GM18868 (cell line): Measurements from ENCODE around the gene KIF24.
"Not testable (repeated sequence)": the region's sequence is repeated elsewhere in the genome, so short reads cannot be mapped to it uniquely, and the experiment has no call there.

Experiments used
- ATAC-seq: cut with Tn5 transposase; IDR thresholded peaks from one replicate; pipeline ENCODE4 v1.9.1; 2021; ENCODE audit warnings: mild to moderate bottlenecking, moderate library complexity; ENCODE audit not compliant: unreplicated experiment

The KIF24 gene, protein sequence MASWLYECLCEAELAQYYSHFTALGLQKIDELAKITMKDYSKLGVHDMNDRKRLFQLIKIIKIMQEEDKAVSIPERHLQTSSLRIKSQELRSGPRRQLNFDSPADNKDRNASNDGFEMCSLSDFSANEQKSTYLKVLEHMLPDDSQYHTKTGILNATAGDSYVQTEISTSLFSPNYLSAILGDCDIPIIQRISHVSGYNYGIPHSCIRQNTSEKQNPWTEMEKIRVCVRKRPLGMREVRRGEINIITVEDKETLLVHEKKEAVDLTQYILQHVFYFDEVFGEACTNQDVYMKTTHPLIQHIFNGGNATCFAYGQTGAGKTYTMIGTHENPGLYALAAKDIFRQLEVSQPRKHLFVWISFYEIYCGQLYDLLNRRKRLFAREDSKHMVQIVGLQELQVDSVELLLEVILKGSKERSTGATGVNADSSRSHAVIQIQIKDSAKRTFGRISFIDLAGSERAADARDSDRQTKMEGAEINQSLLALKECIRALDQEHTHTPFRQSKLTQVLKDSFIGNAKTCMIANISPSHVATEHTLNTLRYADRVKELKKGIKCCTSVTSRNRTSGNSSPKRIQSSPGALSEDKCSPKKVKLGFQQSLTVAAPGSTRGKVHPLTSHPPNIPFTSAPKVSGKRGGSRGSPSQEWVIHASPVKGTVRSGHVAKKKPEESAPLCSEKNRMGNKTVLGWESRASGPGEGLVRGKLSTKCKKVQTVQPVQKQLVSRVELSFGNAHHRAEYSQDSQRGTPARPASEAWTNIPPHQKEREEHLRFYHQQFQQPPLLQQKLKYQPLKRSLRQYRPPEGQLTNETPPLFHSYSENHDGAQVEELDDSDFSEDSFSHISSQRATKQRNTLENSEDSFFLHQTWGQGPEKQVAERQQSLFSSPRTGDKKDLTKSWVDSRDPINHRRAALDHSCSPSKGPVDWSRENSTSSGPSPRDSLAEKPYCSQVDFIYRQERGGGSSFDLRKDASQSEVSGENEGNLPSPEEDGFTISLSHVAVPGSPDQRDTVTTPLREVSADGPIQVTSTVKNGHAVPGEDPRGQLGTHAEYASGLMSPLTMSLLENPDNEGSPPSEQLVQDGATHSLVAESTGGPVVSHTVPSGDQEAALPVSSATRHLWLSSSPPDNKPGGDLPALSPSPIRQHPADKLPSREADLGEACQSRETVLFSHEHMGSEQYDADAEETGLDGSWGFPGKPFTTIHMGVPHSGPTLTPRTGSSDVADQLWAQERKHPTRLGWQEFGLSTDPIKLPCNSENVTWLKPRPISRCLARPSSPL (N-terminal part only)

DNA sequence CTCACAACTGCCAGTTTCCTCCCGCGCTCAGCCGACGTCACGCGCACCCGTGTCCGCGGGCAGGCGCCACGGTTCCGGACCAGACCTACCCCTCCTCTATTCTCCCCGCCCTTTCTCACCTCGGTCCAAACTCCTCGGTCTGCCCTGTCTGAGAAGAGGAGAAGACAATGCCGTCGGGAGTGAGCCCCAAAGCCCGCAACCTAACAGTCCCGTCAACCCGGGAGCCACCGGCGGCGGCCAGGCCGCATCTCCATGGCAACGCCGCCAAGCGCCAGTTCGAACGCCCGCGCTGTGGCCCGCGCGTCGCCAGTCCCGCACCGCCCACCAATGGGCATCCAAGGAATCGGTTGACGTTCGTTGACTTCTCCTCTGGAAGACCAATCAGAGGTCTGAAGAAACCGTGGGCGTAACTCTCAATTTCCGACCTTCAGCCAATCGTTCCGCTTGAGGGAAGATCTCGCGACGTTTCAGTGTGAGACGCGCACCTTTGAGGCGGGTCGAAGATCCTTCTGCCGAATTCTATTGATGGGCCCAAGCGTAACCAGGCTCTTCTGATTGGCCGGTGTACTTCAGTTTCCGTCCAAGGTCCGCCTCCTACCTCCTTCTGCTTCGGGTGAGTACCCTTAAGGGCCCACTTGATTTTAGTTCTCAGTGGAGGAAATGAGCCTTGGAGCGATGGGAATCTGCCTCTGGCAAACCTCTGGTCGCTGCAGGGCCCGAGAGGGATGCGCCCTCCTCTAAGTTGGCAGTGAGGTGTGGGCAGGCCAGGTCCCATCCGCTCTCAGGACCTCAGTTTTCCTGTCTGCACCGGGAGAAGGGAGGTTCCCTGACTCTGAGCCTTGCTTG lies at the start of gene KIF24, which contains the start of gene NUDT2:
KIF24 (minus strand) TSS at position 282 of the 846 bp plus-strand sequence. CDS start 17,922 bp downstream, outside the sequence.
NUDT2 (plus strand) TSS at position 583 of the 846 bp plus-strand sequence. CDS start 9,471 bp downstream, outside the sequence.
- peak; percentile 93 for ATAC-seq

DNA sequence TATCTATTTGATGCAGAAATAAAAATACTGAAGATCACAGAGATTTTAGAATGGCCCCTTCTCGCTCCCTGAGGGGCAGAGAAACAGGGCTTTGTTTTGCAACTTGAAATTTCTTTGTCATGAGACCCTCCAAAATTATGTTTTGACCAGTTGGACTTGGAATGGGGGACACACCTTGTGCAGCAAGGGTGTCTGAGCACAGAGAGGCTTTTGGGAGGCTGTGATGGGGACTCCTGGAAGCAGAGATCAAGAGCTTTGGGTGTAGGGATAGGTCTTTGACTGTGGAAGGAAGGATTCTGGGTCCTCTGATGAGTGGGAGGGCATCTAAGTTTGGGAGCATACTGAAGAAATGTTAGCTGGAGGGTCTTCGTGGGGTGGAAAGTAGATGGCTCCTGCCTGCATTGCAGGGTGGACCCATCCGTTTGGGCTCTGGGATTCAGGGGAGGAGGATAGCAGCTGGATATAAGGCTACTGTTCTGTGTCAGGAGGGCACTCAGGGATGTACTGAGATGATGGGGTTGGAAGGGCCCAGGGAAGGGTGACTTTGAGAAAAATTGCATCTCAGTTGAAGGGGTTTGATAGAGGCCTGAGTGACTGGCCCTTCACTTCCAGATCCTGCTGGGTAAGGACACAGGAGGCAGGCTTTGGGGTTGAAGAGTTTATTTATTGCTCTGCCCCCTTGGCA lies 49.5 kb upstream of the KIF24 start:
- ATAC-seq: no peak

DNA sequence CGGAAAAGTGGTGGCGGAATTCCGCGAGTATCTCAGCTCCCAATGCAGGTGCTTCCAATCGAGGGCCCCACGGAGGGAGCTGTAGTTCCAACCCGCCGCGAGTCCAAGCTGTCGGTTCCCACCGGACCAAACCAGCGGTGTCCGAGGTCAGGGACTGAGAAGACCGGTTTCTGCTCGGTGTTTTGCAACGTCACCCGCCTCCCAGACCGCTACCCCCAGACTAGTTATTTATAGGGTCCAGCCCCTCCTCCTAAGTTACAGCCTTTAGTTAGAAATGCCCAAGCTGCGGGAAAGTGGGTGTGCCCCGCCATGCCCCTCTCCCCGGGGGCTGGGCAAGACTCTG lies 48.3 kb upstream of the KIF24 start:
- no peak for ATAC-seq

DNA sequence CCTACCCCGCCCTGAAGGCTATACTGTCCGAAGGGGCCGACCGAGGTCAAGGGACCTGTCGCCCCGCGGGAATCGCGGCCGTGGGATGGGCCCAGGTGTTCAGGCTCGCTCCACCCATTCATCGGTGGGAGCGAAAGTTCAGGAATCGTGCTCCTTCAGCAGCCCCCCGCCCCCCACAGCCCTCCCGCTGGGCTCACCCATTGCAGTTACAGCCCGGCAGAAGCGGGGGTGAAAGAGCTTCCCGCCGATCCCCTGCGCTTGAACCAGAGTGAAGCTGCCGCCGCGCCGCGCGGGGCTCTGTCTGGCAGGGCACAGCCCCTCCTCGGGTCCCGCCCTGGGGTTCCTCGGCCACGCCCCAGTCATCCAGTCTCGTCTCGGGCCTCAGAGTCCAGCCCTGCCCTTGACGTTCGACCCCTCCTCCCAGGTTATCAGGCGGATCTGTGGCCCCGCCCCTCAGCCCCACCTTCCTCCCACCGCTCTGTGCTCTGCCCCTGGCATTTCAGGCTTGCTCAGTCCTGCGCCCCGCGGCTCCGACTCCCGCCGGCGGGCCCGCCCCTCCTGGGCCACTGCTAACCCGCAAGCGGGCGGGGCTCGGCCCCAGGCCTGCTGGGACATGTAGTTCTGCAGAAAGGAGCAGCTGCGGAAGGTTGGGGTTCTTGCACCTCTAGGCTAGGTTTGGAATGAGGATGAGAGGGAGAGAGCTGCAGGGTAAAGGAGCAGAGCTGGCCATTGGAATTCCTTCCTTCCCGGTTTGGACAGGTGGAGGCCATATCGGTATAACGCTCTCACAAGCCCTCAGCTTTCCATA lies 47.7 kb upstream of the KIF24 start, which contains the start of gene MYORG:
MYORG (minus strand) TSS at position 303 of the 808 bp plus-strand sequence. CDS start 3,955 bp downstream, outside the sequence.
- peak; percentile 88 for ATAC-seq

DNA sequence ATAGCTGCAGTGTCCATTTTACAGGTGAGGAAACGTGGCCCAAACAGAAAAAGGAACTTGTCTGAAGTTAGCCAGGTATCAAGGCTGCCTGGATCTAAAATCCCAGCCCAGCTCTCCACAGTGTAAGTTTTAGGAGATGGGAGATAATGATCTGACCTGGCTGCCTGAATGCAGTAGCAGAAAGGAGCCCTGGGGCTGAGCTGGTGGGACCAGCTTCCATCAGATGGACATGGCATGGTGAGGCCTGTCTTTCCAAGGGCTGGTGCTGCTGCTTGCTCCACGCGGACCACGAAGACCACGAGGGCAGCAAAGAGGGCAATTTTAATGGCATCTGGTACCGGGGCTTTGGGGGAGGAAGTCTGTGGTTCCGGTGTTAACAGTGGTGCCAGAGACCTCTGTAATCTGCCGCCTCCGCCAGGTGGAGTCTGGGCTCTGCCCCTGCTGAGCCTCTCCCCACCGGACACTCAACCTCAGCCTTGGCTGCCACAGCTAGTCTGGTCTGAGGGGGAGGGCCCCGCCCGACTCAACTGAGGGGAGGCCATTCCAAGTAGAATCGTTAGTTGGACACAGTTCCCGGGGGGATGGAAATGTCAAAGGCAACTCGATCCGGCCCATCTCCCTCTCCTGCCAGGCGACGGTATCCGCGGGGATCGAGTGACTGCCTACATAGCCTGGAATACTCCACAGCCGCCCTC lies 47.0 kb upstream of the KIF24 start:
- no peak for ATAC-seq

DNA sequence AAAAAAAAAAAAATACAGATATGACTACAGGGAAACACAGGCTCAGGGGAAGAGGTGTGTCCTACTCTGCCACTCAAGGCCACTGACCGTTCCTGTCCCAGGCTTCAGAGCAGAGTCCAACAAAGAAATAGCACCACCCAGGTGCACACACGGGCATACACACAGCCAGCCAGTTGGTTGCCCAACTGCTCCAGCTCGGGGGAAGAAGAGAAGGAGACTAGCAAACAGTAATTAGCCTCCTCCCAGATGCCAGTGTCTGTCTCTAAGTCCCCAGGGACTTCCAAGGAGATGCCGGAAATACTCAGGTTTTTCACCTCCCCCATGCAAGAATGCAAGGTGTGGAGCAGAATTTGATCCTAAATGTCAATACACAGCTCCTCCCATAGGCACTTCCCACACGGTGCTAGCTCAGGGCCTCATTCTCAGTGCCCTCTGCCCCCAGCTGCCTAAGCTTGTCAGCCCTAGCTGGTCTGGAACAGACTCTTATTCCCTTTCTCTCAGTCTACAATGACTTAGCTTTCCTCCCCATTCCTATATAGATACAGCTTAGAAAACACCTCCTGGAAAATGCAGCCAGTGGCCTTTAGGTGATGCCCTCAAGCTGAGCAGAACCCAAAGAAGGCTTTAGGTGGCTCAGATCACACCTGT lies 46.0 kb upstream of the KIF24 start:
- no peak for ATAC-seq

DNA sequence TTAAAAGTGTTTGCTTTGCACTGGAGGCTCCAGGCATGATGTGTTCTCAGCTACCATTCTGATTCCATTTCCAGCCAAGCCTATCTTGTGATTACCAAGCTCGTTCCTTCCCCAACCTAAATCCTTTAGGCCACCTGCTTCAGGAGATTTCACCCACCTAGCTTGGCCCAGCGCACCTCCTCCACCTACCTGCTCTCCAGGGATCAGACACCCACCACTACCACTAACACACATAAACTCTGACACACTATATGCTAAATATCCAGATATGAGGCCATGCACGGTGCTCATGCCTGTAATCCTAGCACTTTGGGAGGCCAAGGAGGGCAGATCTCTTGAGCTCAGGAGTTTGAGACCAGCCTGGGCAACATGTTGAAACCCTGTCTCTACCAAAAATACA lies 45.3 kb upstream of the KIF24 start:
- ATAC-seq: no peak

DNA sequence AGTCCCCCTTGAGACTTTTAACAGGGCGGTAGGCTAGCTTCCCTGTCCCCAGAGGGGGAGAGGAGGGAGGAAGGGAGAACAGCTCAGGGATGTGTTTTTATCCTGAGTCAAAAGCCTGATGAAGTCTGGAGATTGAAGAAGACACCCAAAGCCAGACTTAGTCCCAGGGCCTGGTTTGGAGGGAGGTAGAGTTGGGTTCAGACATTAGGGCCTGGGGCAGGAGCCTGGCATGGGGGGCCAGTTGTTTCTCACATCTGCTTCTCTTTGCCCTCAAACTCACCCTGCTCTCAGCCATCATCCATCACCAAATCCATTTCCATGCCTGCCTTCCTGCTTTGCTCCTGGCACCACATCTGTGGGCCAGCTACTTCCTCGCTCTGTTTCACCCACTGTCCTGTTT lies 44.7 kb upstream of the KIF24 start:
- ATAC-seq: no peak

DNA sequence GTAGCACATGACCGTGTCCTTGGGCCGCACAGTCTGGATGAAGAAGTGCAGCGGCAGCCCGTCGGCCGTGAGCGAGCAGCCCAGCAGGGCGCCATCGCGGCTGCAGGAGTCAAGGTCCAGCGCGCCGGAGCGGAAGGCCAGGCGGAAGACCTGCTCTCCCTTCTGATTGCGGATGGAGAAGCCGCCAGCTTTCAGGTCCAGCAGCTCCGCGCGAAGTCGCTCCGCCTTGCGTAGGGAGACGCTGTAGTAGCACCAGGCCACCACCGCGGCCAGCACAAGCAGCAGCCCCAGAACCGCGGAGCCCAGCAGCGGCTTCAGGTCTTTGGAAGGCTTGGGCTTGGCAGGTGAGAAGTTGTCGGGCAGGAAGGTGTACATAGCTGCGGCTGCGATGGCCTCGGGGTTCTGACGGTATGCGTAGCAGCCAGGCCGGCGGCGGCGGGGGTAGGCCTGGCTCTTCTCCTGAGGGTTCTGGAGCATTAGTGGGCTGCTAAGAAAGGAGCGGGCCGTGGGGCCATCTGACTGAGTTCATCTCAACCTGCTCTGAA lies 43.5 kb upstream of the KIF24 start:
- no peak for ATAC-seq

DNA sequence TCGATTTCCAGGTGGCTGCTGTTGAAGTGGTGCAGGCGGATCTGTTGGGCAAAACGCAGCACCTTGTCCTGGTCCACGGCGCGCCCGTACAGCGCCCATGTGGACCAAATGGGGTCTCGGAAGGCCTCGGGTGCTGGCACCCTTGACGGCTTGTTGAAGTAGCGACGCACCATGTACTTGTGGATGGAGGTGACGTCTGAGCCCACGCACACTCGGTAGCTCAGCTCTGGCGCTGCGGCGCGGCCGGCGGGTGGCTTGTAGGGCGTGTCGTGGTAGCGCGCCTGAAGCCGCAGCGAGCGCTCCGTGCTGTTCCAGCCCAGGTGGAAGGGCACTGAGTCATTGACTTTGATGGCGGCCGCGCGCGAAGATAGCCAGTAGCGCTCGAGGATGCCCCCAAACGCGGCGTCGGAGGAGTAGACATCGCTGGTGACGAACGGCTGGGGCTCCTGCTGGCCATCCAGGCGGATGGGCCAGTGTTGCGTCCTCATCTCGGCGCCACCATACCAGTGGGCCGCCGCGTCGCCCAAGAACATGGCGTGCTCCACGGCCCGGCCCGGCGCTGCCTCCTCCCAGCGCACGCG lies 42.9 kb upstream of the KIF24 start:
- ATAC-seq: no peak

DNA sequence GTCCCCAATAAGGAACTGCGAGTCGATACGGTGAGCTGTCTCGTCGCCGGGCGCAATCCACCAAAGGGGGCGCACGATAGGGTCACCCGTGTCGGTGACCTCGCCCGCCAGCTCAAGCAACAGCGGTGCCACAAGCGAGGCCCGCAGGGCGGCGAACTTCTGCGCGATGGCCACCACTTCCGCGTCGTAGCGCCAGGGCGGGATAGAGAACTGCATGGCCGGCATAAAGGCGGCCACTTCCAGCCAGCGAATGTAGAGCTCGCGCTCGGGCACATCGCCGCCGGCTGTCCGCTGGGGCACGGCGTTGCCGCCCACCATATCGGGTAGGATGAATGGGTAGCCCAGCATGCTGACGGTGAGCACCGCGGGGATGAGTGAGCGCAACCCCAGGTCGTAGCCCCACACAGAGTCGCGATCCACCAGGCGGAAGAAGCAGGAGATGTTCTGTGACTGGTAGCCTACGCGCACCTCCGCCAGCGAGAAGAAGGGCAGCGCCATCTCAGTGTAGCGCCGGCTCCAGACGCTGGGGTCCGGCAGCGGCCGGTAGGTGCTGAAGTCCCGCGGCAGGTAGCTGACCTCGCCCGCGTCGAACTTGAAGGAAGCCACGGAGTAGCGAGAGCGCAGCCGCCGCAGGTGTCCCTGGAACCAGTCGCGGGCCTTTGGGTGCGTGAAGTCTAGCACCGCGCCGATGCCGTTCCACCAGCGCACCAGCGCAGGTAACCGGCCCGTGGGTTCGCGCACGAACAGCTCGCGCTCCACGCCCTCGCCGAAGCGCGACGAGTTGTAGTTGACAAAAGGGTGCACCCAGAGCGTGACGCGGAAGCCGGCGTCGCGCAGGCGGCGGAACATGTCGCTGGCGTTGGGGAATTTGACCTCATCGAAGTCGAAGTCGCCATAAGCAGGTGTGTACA lies 42.2 kb upstream of the KIF24 start:
- no peak for ATAC-seq

DNA sequence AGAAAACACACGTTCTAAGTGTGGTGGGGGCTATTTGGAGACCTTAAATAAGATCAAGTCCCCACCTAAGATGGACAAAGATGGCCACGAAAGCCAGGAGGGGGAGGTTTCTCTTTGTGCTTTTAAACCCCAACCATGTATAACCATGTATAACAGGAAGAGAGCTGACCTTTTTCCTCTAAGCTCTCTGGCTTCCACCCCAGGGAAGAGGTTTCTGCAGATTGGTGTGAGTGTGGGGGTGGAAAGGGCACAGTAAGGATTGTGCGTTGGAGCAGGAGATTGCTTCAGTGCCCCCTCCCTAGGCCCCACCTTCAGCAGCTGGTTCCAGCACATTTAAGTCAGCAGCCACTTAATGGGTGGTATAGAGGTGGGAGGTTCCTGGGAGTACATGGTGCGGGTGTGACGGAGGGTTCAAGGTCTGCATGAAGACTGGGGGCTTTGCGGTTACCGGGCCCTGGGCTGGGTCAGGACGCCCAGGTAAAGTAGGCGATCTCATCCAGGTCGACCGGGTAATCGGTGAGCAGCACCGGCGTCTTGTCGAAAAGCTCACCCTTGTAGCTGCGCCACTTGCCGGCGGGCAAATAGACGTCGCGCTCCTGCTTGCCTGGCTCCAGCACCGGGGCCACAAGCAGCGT lies 41.4 kb upstream of the KIF24 start:
- ATAC-seq: no peak

DNA sequence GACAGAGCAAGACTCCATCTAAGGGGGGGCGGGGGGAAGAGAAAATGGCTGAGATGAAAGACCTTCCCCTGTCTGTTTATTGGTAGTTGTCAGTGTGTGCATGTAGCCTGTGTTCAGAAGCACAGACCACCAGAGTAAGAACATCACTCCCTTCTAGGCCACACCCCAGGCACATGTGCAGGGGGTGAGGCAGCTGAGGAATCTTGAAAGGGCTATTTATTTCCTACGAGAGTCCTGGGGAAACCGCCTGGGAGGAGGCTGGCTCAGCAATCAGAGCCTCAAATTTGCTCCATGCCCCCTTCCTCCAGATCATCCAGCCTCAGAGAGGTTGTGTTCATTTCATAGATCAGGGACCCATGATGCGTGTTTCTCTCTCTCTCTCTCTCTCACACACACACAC lies 40.6 kb upstream of the KIF24 start:
- ATAC-seq: no peak

DNA sequence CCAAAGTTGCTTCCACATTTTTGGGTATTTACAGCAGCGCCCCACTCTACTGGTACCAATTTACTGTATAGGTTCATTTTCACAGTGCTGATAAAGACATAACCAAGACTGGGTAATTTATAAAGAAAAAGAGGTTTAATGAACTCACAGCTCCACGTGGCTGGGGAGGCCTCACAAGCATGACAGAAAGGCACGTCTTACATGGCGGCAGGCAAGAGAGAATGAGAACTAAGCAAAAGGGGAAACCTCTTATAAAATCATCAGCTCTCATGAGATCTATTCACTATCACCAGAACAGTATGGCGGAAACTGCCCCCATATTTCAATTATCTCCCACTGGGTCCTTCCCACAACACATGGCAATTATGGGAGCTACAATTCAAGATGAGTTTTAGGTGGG lies 39.7 kb upstream of the KIF24 start:
- ATAC-seq: not testable (repeated sequence)

DNA sequence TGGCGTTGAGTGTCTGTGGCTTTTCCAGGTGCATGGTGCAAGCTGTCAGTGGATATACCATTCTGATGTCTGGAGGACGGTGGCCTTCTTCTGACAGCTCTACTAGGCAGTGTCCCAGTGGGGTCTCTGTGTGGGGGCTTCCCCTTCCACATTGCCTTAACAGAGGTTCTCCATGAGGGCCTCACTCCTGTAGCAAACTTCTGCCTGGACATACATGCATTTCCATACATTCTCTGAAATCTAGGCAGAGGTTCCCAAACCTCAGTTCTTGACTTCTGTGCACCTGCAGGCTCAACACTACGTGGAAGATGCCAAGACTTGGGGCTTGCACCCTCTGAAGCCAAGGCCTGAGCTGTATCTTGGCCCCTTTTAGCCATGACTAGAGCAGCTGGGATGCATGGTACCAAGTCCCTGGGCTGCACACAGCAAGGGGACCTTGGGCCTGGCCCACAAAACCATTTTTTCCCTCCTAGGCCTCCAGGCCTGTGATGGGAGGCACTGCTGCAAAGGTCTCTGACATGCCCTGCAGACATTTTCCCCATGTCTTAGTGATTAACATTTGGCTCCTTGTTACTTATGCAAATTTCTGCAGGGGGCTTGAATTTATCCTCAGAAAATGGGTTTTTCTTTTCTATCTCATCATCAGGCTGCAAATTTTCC lies 38.8 kb upstream of the KIF24 start:
- ATAC-seq: not testable (repeated sequence)
